ENCODE measurements around the gene SLC41A2.

Gene SLC41A2

DNA sequence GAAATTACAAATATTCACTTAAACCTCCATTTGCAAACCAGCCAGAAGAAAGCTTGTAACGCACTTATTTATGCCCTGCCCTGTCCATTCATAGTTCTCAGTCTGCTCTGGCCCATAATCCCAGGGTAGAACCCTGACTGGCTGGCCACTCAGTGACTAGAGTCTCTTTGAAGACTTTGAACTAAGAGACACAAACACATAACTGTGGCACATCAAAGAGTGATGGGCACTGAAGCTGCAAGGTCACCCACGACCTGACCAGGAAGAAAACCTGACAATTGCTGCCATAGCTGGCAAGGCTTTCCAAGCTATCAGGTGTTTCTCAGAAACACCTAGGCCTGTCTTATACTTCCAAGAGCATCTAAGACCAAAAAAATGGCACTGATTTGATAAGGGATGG is 28.7 kb downstream of the SLC41A2 start:
- DNase-seq (ENCODE audit: low read depth), result no peak

GRCh38 chr12:104928036-104928745 is 29.9 kb downstream of the SLC41A2 start:
- DNase-seq (ENCODE audit: low read depth), result no peak

GRCh38 chr12:104925501-104925900 is 32.6 kb downstream of the SLC41A2 start:
- no peak for DNase-seq (ENCODE audit: low read depth)

- DNase-seq (ENCODE audit: low read depth), result no peak
Measured at GRCh38 chr12:104921340-104921739, 36.8 kb downstream of the SLC41A2 start.

DNA sequence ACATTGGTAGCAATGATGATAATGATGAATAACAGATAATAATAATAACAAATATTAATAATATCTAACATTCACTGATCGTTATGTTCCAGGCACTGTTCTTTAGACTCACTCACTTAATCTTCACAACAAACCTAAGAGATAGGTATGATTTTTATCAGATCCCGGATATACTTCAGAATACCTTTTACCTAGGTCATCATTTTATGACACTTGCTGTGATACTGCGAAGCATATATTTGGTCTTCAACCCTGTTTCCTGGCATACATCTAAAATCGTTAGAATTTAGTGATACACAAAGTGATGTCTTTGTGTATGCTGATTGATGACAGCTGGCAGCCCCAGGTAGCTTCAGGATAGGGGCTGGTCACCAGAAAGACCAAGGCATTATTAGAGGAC is 46.1 kb downstream of the SLC41A2 start:
- no peak for DNase-seq (ENCODE audit: low read depth)

DNA sequence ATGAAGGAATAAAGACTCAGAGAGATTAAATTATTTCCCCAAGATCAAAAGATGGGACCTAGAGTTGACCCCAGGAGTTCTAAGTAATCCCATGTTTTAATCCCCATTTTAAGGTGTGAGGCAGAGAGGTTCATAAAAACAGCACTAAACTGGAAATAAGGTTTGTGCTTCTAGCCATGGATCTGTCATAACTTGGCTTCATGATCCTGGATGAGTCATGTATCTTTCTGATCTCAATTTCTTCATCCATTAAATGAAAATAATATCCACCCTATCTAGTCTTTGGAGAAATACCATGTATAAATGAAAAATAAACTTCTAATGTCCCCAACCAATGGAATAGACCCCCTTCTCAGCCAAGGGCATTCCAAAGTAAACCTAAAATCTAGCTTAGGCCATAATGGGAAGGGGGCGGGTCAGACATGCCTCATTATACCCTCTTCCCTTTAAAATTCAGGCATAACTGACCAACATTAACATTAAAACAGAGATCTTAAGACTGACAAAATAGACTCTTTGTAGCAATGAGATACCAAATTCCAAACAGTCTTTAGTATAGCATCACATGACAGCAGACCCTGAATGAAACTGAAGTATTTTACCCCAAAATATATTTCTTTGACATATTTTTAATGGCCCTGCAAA is 47.8 kb downstream of the SLC41A2 start:
- no peak for DNase-seq (ENCODE audit: low read depth)

DNA sequence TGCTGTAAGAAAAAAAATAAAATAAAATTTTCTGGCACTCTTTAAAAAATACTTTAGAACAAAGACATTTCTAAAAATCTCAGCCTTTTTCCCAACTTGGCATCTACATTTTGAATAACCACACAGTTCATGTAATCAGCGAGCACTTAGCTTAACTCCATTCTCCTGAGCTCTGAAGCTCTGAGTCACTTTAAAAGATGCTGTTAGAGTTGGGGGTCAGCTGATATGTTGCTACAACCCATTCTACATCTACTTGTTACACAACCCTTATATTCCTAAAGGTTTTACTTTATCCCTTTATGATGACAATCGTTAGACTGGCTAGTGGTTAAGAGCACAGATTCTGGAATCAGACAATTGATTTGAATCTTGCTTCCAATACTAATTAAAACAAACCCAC is 48.3 kb downstream of the SLC41A2 start:
- no peak for DNase-seq (ENCODE audit: low read depth)
